Testis (tissue), 2 donors: ENCODE data around the gene ABTB2.

Experiments used
- POLR2A ChIP-seq: fragments of 450-650 bp; IDR thresholded peaks from one replicate; pipeline ENCODE4 v1.6.1; 2017; ENCODE audit warnings: antibody characterized with exemption, mild to moderate bottlenecking, moderate library complexity
- TF ChIP-seq, protein P1 (sequence below), 3 experiments: fragments of 450-650 bp in 2 of 3; fragments of 200-600 bp in 1 of 3; sonication (generic) in 1 of 3; IDR thresholded peaks; one replicate each; pipeline ENCODE4 v1.5.1; 2016 to 2019; ENCODE audit warnings: antibody characterized with exemption in 3 of 3, mild to moderate bottlenecking in 2 of 3, moderate library complexity in 1 of 3

DNA sequence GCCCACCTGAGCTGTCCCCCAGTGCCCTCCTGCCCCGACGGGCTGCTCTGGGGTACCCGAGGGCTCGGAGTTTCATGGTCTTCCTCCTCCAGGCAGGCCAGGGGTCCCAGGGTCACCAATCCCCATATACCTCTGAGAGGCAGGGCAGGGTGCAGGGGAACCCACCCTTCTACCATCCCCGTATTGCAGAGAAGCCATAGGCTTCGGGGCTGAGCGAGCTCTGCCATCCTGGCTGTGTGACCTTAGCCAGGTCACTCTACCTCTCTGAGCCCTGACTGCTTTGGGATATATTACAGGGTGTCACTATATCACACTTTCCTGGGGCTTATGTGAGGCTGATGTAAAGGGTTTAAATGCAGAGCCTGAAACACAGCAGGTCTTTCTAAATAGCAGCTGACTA, 195.0 kb downstream of the ABTB2 start:
- TF ChIP-seq POLR2A, result no peak
- TF ChIP-seq, protein P1, sequence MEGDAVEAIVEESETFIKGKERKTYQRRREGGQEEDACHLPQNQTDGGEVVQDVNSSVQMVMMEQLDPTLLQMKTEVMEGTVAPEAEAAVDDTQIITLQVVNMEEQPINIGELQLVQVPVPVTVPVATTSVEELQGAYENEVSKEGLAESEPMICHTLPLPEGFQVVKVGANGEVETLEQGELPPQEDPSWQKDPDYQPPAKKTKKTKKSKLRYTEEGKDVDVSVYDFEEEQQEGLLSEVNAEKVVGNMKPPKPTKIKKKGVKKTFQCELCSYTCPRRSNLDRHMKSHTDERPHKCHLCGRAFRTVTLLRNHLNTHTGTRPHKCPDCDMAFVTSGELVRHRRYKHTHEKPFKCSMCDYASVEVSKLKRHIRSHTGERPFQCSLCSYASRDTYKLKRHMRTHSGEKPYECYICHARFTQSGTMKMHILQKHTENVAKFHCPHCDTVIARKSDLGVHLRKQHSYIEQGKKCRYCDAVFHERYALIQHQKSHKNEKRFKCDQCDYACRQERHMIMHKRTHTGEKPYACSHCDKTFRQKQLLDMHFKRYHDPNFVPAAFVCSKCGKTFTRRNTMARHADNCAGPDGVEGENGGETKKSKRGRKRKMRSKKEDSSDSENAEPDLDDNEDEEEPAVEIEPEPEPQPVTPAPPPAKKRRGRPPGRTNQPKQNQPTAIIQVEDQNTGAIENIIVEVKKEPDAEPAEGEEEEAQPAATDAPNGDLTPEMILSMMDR (IDR thresholded peaks at IDR 0.05), result no peak
